SIG-M5 treated with dmso at 0.1 percent for 504 hours (cell line): Measurements from ENCODE around the gene GAB2.
"Not testable (repeated sequence)": the region's sequence is repeated elsewhere in the genome, so short reads cannot be mapped to it uniquely, and the experiment has no call there.

Experiments
- DNase-seq: peaks from one replicate; lab custom pipeline; 2025; ENCODE audit not compliant: unreplicated experiment; lab: John Stamatoyannopoulos, UW

The GAB2 gene

DNA sequence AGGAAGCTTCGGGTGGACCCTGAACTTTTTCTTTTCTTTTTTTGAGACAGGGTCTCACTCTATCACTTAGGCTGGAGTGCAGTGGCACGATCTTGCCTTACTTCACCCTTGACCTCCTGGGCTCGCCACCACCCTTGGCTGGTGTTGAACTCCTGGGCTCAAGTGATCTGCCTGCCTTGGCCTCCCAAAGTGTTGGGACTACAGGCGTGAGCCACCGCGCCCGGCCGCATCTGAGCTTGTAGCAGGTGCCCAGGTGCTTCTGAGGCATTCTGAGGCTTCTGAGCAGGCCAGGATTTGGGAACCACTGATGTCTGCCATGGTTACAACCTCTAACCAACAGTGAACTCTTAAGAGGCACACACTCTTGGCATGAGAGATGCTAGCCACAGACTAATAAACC is 223.8 kb downstream of the GAB2 start:
- DNase-seq = no peak

DNA sequence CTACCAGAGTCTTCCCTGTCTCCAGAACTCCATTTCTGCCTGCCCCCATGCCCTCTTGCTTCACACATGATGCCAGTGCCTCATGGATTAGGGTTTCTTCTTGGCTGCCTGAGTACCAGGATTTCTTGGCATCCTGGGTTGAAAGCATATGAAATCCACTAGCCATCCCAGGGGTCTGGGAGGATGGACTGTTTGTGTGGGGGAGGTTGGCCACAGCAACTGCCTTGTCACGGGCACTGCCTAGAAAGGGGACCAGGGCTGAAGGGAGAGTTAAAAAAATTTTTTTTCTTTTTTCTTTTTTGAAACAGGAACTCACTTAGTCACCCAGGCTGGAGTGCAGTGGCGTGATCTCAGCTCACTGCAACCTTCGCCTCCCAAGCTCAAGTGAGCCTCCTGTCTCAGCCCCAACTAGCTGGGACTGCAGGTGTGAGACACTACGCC is 224.7 kb downstream of the GAB2 start:
- no peak for DNase-seq

DNA sequence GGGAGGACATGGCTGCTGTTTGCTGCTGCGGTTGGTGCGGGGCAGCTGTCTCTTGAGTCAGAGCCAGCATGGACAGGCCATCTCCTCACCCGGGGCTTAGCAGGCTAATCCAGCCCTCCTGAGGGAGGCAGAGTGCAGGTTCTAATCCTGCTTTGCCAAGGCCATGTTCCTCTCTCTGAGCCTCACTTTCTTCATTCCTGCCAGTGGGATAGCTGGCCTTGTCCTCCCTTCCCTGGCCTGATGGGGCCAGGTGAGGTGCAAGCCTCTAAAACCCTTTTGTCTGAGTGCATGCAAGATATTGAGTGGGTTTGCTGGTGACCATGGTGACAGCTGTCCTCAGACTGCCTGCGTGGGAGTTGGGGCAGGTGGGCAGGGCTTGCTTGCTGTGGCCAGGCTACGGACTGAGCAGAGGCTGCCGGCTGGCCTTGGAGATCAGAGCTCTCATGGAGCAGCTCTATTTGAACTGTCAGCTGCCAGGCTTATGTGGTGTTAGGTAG is 225.3 kb downstream of the GAB2 start:
- no peak for DNase-seq

DNA sequence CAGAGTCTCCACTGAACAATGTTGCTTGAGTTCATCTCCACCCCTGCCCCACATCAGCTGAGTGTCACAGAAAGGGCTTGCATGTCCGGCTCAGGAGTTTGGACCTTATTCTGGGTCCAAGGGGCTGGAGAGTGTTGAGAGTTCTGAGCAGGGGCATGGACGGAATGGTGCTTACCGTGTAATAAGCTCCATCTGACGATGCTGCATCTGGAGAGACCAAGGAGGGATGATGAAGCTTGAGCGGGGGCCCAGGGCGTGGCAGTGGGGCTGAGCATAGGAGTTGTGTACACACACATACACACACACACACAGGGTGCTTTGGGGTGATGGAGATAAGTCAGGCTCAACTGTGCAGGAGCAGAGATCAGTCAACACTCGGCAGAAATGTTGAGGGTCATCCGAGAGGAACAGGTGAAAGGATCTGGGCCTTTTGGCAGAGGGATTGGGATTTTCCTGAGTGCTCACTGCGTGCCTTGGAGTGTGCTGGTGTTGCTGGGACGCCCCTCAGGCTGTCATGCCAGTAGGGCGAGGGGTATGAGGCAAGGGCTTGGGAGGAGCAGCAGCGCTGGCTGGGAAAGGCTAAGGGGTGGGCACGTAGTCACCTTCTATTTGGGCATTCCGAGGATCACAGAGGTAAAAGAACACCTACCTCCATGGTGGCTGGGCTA is 226.6 kb downstream of the GAB2 start:
- DNase-seq = no peak

DNA sequence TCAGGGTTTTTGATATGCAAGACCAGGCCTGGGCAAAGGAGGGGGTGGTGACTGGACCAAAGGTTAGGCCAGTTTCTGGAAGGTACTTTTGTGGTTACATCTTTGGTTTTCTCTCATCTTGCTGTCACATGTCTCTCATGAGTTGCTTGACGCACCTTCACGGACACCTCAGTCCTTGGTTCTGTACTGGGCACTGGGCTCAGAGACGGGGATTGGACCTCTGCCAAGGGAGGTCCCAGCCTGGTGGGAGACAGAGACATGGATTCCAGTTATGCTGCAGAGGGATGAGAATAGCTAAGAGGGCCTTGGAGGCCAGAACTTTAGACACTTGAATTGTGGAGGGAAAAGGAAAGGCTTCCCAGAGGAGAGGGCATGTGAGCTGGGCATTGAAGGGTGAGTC is 227.2 kb downstream of the GAB2 start:
- DNase-seq = no peak

DNA sequence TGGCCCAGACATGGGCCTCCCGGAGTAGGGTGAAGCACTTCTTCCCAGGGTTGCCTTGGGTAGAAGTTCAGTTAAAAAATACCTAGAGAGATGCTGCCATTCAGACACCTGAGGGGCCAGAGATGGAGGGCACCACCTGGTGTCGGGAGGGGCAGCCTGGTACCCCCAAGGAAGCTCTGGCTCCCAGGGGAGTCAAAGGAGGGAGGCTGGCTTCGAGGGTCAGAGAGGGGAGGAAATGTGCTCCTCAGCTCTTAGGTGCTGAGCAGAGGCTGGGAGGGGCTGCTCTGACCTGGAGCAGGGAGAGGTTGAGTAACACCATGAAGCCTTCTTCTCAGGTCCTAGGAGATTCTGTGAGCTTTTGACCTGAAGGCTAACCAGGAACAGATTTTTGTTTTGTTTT is 227.8 kb downstream of the GAB2 start:
- no peak for DNase-seq

DNA sequence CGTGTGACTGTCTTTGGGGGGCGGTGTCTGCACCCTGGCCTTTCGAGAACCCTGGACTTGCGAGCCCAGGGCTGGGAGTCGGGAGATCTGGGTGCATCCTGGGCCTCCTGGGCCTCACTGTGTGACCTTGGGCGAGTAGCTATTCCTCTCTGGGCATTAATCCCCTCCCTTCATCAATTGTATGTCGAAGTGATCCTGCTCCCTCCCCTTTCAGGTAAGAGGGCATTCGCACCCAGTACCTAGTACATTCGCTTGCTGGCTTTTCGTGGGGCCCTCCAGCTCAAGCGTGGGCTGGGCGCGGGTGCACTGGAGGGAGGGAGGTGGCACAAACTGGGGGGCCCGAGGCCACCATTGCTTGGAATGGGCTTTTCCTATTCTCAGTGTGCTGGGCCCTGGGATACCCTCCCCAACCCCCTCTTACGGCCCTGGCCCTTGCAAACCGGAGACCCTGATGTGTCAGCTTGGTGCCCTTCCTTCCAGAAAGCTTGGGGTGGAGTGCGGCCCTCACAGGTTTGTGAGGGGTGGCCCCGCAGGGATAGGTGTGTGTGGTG is 228.4 kb downstream of the GAB2 start:
- DNase-seq = no peak

DNA sequence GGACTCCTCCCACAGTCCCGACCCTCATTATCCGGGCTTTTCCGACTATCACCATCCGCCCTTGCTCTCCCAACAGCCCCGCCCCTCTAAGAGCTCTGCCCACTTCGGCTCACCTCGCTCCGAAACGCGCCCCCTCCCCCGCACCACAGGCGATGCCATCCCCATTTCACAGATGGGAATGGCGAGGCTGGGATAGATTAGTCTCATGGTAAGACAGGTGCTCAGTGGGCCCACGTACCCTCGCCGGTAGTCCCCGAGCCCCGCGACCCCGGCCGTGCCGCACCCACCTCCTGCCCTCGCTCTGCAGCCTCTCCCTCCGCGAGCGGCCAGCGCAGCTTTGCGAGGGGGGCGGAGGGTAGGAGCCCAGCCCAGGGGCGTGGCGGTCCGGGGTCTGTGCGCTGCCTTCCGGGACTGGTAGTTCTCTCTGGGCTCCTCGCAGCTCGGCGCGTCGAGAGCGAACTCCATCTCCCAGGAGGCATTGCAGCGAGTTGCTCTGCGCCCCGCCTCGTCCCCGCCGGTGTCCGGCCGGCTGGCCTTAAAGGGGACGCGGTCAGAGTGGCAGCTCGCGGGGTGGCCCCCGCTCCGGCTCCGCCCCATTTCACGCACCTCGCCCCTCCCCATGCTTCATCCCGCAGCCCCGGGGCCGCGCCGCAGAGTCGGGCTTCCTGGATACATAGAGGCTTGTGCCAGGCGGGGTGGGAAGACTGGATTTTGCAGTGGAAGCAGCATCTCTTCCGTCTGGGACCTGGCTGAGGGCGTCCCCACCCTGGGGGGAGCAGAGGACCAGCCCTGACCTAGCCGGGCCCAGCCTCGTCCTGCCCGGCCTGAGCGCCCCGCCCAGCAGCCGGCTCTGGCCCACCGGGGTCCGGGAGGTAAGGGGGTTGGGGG is 229.1 kb downstream of the GAB2 start, which contains the start of the genes KCTD21 and USP35:
KCTD21 (minus strand) TSS at position 341 of the 888 bp plus-strand sequence. CDS start 14,072 bp downstream, outside the sequence.
USP35 (plus strand) TSS at position 634 of the 888 bp plus-strand sequence. CDS start 7,327 bp downstream, outside the sequence.
- peak; percentile 94 for DNase-seq

DNA sequence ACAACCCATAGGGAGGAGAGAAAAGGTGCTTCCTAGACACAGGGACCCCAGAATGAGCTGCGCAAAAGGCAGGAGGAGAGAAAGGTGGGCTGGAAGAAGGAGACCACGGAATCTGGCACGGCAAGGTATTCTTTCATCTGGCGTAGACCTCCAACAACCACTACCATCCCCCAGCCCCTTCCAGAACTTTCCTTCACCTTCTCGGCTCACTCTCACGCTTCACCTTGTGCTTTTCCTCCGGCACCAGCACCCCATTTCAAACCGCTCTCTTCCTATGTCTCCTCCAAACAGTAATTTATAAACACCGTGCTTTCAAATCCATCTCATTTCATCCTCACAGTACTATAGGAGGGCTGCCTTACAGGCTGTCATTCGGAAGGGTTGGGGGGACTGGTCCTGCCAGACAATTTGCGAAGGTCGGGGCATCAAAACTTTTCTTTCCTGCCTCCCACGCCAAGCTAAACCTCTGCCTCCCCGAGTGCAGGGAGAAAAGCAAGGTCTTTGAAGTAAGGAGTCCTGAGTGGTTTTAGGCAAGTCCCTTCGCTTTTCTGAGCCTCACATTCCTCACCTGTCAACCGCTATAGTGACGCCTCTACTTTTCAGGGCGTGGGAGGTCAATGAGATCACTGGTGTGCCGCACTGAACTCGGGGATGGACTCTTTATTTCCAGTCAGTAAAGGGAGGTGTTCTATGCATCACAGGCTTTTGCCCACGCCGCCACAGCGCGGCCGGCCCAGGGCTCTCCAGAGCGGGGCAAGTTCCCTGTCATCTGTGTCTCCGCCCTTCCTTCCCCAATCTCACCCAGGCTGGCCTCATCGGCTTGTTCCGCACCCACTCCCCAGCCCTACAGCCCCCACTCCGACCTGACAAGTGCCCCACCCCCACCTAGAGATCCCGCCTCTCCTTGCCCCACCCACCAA is 230.0 kb downstream of the GAB2 start:
- DNase-seq = no peak

DNA sequence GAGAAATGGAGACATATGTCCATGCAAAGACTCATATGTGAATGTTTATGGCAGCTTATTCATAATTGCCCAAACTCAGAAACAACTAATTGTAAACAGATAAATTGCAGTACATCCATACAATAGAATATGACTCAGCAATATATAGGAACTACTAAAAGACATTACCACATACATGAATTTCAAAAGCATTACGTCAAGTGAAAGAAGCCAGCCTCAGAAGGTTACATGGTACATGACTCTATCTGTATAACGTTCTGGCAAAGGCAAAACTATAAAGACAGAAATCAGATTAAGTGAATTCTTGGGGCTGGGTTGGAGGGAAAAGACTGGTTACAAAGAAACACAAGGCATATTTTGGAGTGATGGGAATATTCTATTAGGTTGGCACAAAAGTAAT is 236.4 kb downstream of the GAB2 start:
- DNase-seq = peak; percentile 54

DNA sequence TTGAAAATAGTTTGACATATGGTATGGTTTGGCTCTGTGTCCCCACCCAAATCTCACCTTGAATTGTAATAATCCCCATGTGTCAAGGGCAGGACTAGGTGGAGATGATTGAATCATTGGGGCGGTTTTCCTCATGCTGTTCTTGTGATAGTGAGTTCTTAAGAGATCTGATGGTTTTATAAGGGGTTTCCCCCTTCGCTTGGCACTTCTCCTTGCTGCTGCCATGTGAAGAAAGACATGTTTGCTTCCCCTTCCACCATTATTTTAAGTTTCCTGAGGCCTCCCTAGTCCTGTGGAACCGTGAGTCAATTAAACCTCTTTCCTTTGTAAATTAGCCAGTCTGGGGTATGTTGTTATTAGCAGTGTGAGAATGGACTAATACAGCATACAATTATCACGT is 236.9 kb downstream of the GAB2 start:
- no peak for DNase-seq

DNA sequence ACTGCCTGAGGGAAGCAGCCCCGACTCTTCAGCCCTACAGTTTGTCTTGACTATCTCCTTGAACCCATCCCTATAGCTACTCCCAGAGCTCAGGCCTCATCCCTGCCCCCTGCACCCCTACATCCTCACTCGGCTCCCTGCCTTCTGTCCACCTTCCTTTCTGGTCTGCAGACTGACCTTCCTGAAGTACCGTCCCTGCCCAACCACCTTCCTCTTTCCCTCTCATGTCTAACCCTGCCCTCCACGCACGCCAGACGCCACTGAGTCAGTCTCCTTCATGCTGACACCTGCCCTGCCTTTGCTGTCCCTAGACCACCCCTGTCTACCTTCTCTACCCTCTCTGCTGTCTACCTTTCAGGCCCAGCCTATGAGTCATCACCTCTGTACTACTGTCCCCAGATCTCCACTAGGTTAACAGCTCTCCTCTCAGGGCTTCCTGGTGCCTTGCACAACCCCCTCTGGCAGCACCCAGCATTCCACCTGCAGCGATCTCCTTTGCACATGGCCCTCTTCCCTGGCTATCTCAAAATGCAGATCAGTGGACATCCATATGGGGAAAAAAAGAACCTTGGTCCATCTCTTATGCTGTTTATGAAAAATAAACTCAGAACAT is 238.1 kb downstream of the GAB2 start:
- no peak for DNase-seq

DNA sequence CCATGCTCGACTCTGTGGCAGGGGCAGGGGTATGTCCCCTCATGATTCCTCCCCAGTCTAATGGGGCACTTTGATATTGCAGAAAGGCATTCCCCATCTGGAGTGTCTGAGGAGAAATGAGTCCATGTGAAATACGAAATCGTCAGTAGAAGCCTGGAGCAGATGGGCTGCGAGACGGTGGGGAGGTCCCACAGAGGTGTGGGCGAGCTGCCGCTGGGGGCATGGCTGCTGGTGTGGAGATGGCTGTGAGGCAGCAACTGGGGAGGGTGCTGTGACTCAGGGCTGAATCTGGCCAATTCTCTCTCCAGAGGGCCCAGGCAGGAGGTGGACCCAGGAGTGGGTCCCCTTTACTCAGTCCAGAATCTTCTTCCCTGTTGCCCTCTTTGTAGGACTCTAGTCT is 240.4 kb downstream of the GAB2 start:
- no peak for DNase-seq

DNA sequence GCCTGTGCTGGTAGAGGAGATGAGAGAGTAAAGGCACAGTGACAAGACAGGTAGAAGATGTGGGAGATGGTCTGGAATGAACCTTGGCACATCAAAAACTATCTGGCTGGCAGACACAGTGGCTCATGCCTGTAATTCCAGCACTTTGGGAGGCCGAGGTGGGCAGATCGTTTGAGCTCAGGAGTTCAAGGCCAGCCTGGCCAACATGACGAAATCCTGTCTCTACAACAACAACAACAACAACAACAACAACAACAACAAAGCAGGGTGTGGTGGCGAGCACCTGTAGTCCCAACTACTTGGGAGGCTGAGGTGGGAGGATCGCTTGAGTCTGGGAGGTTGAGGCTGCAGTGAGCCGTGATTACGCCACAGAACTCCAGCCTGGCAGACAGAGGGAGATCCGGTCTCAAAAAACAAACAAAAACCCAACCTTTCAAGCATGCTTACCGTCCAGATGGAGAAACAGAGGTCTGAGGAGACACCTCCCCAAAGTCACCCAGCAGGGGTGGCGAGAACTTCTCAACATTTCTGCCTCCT is 240.9 kb downstream of the GAB2 start:
- no peak for DNase-seq

DNA sequence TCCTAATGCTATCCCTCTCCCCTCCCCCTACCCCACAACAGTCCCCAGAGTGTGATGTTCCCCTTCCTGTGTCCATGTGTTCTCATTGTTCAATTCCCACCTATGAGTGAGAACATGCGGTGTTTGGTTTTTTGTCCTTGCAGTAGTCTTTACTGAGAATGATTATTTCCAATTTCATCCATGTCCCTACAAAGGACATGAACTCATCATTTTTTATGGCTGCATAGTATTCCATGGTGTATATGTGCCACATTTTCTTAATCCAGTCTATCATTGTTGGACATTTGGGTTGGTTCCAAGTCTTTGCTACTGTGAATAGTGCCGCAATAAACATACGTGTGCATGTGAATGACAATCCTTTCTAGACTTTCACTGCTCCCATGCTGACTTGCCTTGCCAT is 241.8 kb downstream of the GAB2 start:
- not testable (repeated sequence) for DNase-seq

DNA sequence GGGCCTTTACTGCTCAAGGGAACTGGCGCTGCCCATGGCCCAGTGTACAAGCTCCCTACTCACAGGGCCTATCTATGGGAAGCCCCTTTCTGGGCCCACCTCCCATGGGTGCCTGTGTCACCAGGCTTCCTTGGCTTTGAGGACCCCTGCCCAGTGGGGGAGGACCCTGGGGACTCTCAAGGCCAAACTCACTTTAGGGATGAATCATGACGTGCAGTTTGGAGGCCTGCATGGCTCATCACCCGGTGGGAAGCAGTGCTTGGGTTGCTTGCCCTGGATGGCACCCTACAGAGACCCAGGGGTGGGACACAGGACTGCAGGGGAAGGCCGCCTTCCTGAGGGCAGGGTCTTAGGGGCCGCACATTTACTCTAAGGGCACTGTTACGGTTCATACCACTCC is 245.7 kb downstream of the GAB2 start:
- no peak for DNase-seq

DNA sequence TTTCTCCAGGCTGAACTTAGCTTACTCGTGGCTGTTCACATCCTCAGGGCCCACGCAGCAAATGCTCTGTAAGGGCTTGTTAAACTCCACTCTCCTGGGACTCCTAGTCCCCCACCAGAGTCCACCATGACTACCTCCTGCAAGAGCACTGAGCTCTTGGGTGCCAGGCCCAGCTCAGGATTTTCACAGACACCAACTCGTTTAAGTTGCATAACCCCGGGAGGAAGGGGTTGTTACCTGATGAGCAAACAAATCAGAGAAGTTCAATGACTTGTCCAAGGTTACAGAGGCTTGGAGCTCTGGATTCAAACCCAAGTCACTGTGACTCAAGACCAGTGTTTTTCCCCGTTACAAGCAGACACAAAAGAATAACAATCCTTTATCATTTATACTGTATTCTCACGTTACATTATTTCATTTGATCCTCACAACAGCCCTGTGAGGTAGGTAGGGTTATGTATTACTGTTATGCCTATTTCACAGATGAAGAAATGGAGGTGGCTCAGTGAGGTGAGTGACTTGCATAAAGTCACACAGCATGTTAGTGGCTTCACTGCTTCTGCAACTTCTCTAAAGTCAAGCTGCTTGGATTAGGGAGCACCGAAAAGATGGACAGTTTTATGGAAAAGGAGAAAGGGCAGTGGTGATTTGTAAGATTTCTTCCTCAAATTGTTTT is 246.6 kb downstream of the GAB2 start:
- DNase-seq = no peak

DNA sequence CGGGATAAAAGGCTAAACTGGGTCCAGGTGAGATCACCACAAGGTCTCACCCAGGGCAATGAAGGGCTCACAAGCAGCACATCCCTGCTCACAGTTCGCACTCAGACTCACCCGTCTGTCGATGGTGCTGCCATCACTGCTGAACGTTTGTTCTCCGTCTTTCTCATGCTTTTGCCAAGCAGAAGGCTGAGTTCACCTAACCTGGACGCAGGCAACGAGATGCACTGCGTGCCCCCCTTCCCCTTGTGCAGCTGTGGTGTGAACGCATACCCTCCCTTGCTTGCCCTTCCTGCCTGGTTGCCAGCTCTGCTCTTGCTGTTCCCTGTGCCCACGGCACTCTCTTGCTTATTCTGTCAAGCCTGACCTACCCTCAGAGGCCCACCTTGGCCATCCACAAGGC is 247.2 kb downstream of the GAB2 start:
- DNase-seq = no peak
